HG03280 (cell line): ENCODE results near the gene MAPK10.

Experiments
- ATAC-seq: cut with Tn5 transposase; IDR thresholded peaks from one replicate; pipeline ENCODE4 v1.9.1; 2021; ENCODE audit warnings: mild to moderate bottlenecking, moderate library complexity; ENCODE audit not compliant: unreplicated experiment

Gene MAPK10

DNA sequence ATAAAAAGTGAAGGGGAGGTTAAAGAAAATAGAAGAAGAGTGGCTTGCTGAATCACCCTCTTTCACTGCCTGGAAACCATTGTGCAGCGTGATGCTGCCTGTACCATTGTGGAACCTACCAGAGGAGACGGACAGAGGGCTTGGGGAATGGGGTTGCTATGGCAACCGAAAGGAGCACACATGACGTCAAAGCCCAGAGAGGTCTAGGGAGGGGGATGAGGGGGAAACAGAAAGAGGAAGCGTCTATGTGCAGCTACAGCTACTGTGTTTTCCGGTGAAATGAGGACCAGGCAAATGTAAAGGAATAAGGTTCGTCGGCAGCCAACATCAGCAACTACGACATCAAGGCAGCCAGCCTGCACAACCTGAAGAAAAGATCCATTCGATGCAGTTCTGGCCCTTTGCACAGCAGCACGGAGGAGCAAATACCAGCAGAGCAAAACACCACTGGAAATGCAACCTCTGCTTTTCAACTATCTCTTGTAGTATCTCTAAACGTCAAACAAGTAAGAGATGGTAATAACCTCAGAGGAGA is at the start of gene MAPK10:
TSS of gene MAPK10 (minus strand) at position 110 of the 535 bp plus-strand sequence.
- peak; percentile 97 for ATAC-seq

DNA sequence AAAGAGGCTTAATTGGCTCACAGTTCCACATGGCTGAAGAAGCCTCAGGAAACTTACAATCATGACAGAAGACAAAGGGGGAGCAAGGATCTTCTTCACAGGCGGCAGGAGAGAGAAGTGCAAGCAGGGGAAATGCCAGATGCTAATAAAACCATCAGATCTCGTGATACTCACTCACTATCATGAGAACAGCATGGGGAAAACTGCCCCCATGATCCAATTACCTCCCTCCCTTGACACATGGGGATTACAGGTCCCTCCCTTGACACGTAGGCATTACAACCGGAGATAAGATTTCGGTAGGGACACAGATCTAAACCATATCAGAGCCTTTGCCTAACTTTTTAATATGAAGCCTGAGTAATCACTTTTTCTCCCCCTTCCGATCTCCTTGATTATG is 43.7 kb upstream of the MAPK10 start:
- no peak for ATAC-seq

DNA sequence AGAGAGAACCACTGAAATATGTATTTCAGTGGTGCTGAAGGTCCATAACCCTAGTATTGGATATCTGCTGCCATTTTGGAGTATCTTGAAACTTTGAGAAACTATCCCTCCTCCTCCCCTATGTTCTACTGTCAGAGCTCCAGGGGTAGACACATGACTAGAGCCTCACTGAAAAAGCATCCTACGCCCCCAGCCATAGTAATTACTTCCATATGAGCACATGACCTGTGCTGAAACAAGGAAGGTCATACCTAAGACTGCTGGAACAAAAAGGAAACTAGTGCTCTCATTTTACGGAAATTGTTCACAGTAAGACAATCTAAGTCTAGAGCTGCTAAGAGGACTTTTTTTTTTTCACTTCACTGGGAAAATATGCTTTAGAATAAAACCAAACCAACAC is 42.0 kb upstream of the MAPK10 start:
- ATAC-seq = no peak

DNA sequence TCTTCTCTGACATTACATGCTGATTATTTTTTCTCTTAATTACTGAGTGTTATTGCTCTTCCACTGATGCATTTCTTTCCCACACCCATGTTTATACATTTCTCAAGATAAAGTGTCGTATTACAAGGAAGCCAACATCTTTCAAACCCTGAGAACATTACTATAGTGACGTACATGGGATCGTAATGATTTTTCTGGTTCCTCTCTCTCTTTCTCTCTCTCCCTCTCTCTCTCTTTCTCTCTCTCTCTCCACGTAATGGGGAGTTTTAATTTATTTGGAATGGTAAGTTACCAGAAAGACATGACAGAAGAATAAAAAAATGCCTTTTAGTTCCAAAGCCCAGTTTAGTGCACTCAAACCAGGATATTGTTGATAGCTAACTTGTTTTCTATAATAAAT is 40.4 kb upstream of the MAPK10 start:
- ATAC-seq = no peak

DNA sequence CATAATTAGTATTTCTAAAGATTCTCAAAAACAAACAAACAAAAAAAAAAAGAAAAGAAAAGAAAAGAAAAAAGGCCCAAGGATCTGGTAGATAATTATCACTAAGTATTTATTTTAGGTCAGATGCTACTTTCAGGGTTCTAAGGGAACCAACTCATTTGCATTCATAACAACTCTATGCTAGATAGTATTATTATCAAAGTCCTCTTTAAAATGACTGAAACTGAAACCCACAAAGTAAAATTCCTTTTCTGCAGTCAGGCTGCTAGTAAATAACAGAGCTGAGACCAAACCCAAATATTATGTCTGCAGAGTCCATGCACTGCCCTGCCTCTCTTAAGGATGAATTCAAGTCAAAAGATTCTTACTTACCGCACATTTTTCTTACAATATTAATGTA is 38.3 kb upstream of the MAPK10 start:
- peak; percentile 52 for ATAC-seq

DNA sequence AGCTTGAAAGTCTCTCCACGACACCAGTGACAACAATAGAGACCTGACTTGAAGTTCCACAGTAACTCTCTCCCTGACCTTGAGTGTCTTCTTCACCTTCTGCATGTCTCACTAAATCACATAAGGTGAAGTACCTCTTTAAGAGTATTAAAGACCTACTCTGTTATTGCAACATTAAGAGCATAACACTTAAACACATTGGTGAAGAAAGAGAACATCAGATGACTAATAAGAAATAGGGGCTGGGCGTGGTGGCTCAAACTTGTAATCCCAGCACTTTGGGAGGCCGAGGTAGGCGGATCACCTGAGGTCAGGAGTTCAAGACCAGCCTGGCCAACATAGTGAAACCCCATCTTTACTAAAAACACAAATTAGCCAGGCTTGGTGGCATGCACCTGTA is 33.9 kb upstream of the MAPK10 start:
- no peak for ATAC-seq

DNA sequence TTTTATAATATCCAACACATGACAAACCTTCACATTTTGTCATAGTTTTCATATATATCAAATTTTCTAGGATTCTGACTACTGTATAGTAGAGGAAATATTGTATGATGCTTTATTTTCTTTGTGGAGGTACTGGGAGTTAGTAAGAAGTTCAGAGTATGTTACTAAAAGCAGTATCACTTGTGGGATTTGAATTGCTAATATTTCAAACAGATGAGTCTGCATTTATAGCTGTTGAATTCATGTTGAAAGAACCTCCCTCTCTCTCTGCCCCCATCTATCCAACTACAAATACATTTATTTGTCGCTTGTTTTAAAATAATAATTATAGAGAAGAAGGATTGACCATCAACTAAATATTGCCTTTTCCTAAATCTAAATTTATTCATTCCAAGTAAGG is 29.8 kb upstream of the MAPK10 start:
- ATAC-seq = no peak

DNA sequence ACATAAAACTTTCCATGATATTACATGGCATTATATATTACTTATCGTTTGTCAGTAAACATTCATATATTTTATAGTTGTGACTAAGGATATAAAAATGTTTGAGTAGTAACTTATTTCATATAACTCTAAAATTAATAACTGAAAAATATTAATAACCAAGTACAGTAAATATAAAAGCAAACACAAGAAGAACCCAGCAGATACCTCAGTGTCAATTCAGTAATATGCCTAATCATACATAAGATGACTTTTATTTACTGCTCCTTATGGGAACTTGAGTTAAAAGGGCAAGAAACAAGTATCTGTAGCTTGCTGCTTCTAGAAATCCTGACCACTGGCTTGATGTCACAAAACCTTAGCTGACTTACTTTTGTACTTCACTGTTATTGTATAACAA is 28.4 kb upstream of the MAPK10 start:
- ATAC-seq = no peak

DNA sequence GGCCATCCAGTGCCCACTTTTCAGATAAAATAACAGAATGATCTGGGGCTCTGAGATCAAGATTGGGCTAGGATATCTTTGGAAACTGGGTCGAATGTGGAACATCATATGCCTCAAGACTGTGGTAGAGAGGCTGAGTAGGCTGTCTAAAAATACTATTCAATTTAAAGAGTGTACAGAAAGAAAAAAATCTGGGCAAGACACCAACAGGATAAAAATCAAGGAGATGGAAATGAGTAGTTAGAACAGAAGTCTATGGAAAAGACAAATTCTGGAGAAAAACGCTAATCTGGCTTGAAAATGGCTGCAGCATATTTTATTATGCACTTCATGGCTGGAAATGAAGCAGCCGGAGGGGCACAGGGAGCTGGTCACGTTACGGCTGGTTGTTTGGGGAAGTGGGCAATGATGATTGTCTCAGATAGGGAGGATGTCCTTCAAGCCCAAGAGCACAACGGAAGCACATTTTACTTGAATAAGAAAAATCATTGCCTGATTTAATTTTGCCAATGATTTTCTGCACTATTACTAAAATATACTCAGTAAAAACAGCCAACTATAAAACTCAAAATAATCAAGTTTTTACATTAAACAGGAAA is 27.1 kb upstream of the MAPK10 start:
- no peak for ATAC-seq

DNA sequence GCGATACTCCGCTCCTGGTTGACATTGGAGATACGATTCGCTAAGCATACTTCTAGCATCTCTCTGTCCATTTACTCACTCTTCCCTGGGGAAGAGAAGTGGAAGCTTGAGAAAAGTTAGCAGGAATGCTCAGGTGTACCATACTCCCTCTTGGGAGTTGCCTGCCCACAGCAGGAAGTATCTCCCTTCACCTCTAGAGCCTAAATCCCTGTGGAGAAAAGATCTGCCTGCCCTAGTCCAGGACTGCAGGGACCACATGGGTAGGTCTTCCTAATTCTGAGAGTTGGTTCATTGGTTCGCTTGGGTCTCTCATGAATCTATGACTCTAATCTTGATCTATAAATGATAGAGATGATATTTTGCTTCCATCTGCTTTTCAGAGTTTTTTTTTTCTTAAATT is 26.3 kb upstream of the MAPK10 start:
- ATAC-seq = no peak

DNA sequence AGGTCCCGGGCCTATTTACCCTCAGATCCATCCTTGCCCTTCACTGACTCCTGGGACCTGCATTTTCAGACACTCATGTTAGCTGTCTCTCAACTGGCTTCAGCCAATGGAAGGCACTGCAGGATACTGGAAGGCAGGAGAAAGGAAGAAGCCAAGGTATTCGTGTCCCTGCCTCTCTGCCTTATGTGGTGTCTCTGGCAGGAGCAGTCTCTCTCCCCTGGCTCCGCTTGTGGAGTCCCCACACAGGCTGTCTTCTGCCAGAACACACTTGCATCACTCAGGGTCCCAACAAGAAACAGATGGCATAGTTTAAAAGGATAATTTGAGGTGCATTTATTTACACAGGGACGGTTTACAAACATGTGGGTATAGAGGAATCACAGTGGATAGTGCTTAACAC is 21.6 kb upstream of the MAPK10 start:
- no peak for ATAC-seq

DNA sequence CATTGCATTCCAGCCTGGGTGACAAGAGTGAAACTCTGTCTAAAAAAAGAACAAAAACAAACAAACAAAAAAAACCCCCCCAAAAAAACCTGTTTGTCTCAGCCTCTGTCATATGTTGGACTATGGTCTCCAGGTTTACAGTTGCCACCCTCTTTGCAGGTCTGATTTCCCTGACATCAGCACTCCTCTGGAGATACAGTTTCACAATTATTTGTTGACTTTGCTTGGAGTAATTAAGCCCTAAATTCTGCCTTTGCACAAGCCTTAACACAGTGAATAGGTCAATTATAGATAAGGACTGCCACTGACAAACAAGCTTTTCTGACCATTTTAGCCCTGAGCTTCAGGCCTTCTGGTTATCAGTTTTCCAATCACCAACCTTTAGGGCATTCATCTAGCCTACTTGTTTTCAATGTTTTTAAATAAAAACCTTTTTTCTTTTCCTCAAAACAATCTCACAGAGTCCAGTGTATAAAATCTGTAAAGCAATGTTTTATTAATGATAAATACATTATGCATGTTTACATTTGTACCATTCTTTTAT is 20.4 kb upstream of the MAPK10 start:
- no peak for ATAC-seq

DNA sequence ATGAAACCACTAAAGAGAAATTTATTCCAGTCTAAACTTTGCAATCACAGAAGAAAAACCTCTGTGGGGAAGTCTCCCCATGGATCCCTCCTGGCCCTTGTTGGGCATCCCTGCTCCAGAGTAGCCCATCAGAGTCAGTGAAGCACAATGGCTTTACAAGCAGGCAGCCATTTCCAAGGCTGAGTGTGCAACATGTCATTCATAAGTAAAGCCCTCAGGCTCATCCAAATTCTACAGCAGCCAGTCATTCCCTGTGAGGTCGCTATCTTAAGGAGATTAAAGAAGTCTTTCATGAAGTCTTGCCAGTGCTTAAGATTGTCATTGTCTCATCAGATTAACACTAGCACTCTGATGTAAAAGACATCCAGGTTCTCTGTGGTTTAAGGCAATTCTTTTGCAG is 17.0 kb upstream of the MAPK10 start:
- ATAC-seq = no peak

DNA sequence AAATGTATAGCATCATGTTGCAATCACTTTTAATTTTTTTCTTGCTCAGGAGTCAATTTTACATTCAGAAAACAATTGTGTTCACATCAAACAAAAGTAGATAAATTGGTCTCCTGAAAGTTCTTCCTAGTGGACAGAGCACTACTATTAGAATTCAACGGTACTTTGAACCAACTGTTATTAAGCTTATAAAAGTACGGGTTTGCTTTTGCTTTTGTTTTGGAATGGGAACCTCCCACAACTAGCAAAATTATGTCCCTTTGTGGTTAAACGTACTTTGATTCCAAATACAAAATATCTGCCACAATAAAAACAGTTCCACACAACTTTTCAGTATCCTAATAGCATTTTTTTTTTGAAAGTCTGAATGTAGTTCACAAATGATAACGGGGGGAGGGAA is 8.6 kb upstream of the MAPK10 start:
- ATAC-seq = no peak

DNA sequence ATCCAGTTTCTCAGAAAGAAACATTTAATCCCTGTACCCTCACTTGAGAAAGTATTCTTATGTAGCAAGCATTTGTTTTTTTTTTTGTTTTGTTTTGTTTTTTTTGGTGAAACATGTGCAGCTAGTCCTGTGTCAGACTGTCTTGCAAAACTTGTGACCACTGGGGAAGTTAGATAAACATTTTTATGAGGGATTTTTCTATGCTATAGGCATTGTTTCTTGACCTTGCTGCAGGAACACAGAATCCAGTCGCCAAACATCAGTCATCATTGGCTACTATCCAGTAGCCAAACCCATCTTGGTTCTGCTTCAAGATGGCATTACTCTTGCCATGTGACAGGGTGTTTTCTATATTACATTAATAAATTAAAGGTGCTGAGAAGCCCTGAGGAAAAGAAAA is 7.7 kb upstream of the MAPK10 start:
- ATAC-seq = no peak

DNA sequence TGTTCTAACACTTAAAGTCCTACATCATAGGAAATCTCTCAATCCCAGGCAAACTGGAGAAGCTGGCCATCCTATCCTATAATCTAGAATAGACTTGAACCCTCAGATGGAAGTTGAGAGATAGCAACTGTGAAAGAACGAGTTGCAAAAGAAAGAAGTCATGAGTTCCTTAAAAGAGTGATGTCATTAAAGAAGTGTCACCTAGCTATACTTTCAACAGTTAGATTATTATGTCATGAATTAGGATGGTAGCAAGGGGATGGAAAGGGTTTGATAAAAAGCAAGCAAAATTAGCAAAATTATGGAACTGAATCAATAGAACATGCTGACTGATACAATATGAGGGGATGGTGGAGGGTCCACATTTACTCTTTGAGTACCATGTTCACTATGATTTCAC is 7.1 kb upstream of the MAPK10 start:
- ATAC-seq = no peak

DNA sequence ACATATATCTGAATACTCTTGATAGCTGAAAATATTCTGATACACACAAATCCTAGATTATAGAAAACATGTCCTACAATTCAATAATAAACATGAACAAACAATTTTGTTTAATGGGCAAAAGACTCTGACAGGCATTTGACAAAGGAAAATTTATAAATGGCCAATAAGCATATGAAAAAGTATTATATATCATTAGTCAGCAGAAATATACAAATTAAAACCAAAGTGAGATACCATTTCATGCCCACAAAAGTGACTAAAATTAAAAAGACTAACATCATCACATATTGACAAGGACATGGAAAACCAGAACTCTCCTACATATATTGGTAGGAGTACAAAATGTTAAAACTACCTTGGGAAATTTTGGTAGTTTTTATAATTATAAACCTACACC is 2.7 kb upstream of the MAPK10 start:
- ATAC-seq = no peak

DNA sequence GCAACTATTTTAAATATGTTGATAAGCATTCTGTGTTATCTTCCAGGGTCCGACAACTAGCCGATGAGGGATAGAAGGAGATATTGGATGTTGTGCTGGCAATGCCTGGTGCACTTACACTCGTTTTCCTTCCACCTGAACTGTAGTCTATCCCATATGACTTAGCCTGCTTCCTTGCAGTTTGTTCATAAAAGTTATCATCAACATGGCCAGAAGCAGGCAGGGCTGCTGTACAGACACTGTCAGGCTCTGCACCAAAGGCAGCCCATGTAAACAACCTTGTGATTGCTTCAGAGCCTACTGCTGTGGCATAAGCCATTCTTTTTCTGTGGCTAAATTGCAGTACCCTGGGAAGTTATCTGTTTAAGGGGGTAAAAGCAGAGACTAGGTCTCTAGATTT is 1.6 kb downstream of the MAPK10 start:
- no peak for ATAC-seq

DNA sequence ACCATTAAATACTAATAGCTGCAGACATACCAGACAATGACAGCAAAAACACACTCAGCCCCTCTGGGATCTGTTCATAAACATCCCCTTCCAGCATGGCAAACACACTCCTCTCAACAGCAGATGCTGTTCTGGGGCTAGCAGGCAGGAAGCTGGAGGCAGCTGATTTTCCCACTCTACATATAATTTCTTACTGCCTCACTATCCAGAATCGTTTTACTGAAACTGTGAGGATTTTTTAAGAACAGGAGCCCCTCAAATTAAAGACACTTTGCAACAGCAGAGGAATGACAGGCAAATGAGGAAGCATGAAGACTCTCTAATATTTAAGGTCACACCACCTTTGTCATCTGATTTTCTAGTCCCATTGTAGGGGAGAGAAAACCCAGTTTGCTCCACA is 2.2 kb downstream of the MAPK10 start:
- no peak for ATAC-seq

DNA sequence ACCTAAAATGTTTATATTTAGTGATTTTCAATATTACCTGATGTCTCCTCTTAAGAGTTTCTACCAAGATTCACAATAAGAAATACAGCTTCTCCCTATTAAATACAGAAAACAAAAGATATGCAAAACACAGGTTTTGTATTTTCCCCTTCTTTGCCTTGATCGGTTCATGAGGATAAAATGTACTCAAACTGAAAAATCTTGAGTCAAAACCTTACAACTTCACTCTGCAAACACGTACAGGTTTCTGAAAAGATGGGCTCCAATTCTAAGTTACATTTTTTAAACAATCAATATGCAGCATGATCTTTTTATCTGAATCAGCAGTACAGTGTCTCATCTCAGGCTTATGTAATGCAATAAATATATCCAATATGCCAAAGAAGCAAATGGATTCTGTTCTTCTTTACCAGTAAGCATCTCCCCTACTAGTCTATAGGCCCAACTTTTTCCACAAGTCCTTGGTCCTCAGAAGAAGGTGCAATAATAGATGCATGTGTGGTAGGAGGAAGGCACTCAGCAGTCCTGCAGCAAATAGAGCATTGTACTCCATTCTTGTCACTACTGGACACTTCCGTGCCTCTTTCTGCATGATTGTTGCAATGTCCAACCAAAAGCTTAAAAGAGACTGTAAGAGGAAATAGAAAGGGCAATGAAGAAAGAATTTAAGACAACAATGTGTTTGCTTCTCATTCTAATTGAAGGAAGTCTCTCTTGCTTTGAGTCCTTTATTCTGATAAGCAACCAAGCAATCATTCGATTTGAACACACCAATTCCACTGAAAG is 3.2 kb downstream of the MAPK10 start:
- no peak for ATAC-seq

DNA sequence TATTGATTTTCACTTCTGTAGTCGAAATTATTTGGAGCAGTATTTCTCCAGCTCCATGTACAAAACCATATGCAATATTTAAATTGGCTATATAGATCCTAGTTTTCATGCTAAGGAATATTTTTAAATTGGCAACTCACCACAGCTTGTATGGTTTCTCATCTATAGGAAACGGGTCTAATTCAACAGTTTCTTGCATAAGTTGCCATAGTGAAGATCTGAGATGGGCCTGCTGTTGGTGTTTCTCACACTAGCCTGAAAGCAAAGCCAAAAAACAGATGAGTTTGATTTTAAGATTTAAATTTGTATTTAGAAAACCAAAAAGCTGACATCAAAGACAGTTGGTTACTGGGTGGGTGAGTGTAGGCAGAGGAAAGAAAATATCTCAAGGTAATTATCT is 5.5 kb downstream of the MAPK10 start:
- no peak for ATAC-seq

DNA sequence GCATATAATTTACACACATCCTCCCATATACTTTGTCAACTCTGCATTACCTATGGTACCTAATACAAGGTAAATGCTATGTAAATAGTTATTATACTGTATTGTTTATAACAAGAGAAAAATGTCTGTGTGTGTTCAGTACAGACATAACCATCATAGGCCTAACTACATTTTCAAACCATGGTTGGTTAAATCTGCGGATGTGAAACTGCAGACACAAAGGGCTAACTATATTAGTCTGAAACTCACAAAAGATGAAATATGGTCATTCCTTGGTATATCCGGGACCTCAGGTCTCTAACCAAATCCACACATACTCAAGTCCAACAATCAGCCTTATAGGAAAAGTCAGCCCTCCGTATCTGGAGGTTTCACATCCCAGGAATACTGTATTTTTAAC is 13.5 kb downstream of the MAPK10 start:
- ATAC-seq = no peak
